Breast epithelium (tissue), 3 donors: ENCODE data around the gene IL10.
"Not testable (repeated sequence)": the region's sequence is repeated elsewhere in the genome, so short reads cannot be mapped to it uniquely, and the experiment has no call there.

ENCODE experiments used
- POLR2AphosphoS5 ChIP-seq, 3 donors: sonication (generic); formaldehyde crosslinking; IDR thresholded peaks; one replicate each; pipeline ENCODE4 v1.6.1; 2017; ENCODE audit warnings: antibody characterized with exemption in 3 of 3
- TF ChIP-seq, protein P1 (sequence below), 3 donors: fragments of 450-650 bp; IDR thresholded peaks; one replicate each; pipeline ENCODE4 v1.5.1; 2016 to 2017; ENCODE audit warnings: antibody characterized with exemption in 3 of 3, mild to moderate bottlenecking in 3 of 3, moderate library complexity in 3 of 3

DNA sequence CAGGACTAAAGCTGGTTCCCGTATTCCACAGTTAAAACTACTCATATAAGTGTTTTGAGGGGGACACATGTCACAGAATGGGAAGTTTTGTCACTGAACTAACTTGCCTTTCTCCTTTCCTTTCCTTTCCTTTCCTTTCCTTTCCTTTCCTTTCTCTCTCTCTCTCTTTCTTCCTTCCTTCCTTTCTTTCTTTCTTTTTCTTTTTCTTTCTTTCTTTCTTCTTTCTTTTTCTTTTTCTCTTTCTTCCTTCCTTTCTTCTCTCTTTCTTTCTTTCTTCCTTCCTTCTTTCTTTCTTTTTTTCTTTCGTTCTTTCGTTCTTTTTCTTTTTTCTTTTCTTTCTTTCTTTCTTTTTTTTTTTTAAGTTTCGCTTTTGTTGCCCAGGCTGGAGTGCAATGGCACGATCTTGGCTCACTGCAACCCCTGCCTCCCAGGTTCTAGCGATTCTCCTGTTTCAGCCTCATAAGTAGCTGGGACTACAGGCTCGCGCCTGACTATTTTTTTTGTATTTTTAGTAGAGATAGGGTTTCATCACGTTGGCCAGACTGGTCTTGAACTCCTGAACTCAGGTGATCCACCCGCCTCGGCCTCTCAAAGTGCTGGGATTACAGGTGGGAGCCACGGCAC lies 9.4 kb downstream of the IL10 start:
- TF ChIP-seq, protein P1, sequence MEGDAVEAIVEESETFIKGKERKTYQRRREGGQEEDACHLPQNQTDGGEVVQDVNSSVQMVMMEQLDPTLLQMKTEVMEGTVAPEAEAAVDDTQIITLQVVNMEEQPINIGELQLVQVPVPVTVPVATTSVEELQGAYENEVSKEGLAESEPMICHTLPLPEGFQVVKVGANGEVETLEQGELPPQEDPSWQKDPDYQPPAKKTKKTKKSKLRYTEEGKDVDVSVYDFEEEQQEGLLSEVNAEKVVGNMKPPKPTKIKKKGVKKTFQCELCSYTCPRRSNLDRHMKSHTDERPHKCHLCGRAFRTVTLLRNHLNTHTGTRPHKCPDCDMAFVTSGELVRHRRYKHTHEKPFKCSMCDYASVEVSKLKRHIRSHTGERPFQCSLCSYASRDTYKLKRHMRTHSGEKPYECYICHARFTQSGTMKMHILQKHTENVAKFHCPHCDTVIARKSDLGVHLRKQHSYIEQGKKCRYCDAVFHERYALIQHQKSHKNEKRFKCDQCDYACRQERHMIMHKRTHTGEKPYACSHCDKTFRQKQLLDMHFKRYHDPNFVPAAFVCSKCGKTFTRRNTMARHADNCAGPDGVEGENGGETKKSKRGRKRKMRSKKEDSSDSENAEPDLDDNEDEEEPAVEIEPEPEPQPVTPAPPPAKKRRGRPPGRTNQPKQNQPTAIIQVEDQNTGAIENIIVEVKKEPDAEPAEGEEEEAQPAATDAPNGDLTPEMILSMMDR (IDR thresholded peaks at IDR 0.05): not testable (repeated sequence)
- not testable (repeated sequence) for TF ChIP-seq POLR2AphosphoS5 (IDR thresholded peaks at IDR 0.05)
